Stimulated activated CD4-positive, alpha-beta T cell treated with anti-CD3 and anti-CD28 coated beads, TNF-alpha, amount 100 ng/mL, for 4 hours (primary cell): ENCODE measurements around the gene PDIA2.
A peak's percentile ranks its signal among the peaks of the same experiment; 100 is the strongest.
"Not testable (repeated sequence)": the region's sequence is repeated elsewhere in the genome, so short reads cannot be mapped to it uniquely, and the experiment has no call there.

Experiments used
- DNase-seq, 3 experiments: peaks; one replicate each; pipeline ENCODE4 v3.0.0-alpha.2; 2020; ENCODE audit warnings: low read depth in 3 of 3

The PDIA2 gene, protein sequence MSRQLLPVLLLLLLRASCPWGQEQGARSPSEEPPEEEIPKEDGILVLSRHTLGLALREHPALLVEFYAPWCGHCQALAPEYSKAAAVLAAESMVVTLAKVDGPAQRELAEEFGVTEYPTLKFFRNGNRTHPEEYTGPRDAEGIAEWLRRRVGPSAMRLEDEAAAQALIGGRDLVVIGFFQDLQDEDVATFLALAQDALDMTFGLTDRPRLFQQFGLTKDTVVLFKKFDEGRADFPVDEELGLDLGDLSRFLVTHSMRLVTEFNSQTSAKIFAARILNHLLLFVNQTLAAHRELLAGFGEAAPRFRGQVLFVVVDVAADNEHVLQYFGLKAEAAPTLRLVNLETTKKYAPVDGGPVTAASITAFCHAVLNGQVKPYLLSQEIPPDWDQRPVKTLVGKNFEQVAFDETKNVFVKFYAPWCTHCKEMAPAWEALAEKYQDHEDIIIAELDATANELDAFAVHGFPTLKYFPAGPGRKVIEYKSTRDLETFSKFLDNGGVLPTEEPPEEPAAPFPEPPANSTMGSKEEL

GRCh38 chr16:283033-283805 is at the start of gene PDIA2:
Gene PDIA2, plus strand, starts transcription at chr16:283164. Its CDS starts 6 bp downstream, at chr16:283170.
- DNase-seq, result no peak

GRCh38 chr16:234468-235305 is 48.3 kb upstream of the PDIA2 start, which contains the start of gene FAM234A:
Gene FAM234A, plus strand, starts transcription at chr16:234821. Its CDS starts 19,593 bp downstream, at chr16:254414.
- peak; percentile 91 to 93 (median 93) for DNase-seq

DNA sequence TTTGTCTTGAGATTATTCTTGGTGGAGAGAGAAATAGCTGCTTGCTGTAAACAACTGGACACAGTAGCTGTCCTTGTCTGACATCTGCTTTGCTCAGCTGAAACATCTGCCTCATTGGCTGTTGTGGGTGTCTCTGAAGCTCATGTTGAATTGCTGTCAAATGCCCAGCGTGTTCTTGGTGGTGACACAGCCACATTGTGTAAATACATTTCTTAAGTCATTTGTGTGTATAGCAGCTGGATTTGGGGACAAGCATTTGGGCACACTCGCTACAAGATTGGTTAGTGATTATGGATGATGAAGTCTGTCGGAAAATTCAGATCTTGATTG is 43.1 kb upstream of the PDIA2 start:
- no peak for DNase-seq

DNA sequence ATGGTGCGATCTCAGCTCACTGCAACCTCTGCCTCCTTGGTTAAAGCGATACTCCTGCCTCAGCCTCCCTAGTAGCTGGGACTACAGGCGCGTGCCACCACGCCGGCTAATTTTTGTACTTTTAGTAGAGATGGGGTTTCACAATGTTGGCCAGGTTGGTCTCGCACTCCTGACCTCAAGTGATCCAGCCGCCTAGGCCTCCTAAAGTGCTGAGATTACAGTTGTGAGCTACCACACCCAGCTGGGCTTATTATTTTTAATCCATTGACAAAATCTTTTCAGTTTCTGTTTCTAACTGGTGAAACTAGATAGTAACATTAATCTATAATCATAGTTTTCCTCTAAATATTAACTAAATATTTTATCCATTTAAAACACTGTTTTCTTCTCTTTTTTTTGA is 42.4 kb upstream of the PDIA2 start:
- DNase-seq, result no peak

GRCh38 chr16:242281-242680 is 40.7 kb upstream of the PDIA2 start:
- no peak for DNase-seq

DNA sequence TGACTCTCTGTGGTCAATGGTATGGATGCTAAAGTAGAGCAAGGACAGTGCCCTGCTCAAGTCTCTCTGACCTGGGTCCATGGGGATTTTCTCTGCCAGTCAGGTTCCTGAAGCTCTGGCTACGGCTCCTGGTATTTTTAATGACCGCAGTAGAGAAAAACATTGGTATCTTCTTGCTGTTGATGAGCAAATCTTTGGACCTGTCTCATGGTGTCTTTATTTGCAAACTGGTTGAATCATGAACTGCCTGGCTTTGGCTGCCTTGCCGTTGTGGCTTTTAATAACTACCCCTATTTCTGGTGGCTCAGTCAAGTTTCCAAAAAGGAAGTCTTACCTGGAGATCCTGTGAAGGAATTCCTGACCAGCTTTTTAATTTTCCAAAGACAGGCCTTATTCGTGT is 39.6 kb upstream of the PDIA2 start:
- no peak for DNase-seq

DNA sequence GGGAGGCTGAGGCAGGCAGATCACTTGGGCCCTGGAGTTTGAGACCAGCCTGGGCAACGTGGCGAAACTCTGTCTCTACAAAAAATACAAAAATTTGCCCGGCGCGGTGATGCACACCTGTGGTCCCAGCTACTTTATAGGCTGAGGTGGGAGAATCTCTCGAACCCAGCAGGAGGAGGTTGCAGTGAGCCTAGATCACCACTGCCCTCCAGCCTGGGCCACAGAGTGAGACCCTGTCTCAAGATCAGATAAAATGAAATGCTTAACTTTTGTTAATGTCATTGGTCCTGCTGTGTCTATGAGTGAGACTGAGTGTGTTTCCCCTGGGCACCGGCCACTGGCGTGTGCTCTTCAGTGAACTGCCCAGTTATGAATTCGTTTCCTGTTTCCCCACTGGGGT is 37.9 kb upstream of the PDIA2 start:
- no peak for DNase-seq

- DNase-seq, result no peak
Measured at GRCh38 chr16:247027-247426, 35.9 kb upstream of the PDIA2 start.

DNA sequence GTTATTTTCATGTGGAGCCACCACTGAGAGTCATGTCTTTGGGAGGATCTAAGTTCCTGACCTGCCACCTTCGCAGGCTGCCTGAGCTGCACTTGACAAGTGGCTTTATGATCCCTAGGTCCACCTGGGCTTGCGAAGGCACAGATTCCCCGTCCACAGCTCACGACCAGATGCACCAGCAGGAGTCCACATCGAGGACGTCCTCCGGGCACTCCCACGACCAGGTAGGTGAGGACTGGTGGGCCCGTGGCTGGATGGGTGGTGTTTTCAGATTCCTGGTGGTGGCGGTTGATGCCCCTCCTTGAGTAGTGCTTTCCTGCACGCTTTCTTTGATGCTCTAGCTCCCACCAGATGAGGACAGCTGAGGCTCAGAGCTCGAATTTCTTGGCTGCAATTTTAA is 33.5 kb upstream of the PDIA2 start:
- no peak for DNase-seq

- DNase-seq, result no peak
Measured at GRCh38 chr16:252366-253337, 30.3 kb upstream of the PDIA2 start.

DNA sequence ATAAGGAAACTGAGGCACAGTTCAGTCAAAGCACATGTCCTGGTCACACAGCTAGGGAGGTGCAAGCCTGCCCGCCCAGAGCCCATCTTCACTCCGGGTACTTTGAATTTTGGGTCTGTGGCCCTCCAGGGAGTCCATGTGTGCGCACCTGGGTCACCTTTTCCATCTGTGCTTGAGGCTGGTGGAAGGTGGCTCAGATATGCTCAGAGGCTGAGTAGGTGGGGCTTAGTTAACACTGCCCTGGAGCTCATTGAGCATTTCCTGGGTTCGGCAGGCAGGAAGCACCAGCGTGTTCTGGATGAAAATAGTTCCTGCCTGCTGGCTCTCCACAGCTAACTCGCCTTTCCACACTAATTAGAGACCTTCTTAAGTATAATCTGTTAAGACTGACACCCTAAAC is 29.1 kb upstream of the PDIA2 start:
- DNase-seq, result no peak

- no peak for DNase-seq
Measured at GRCh38 chr16:254461-254860, 28.5 kb upstream of the PDIA2 start.

- DNase-seq, result no peak
Measured at GRCh38 chr16:255183-255582, 27.8 kb upstream of the PDIA2 start.

- not testable (repeated sequence) for DNase-seq
Measured at GRCh38 chr16:258091-258490, 24.9 kb upstream of the PDIA2 start.

GRCh38 chr16:259226-259625 is 23.7 kb upstream of the PDIA2 start:
- no peak for DNase-seq

- DNase-seq, result no peak
Measured at GRCh38 chr16:259814-260253, 23.1 kb upstream of the PDIA2 start.

DNA sequence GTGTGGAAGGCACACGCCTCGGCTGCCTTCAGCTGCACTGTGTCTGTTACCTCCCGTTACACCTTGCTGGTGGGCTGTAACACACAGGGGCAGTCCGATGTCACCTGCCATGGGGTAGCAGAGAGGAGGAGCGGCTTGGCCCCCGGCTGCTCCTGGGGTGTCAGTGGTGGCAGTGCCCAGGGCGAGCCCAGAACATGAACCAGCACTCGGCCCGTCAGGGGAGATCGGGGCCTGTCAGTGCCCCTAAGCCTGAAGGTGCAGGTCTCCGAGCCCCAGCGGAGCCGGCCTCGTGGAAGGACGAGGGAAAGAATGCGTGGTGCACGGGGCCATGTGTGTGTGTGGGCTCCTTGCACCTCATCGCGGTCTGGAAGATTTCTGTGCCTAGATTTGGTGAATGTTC is 22.6 kb upstream of the PDIA2 start:
- DNase-seq, result no peak

DNA sequence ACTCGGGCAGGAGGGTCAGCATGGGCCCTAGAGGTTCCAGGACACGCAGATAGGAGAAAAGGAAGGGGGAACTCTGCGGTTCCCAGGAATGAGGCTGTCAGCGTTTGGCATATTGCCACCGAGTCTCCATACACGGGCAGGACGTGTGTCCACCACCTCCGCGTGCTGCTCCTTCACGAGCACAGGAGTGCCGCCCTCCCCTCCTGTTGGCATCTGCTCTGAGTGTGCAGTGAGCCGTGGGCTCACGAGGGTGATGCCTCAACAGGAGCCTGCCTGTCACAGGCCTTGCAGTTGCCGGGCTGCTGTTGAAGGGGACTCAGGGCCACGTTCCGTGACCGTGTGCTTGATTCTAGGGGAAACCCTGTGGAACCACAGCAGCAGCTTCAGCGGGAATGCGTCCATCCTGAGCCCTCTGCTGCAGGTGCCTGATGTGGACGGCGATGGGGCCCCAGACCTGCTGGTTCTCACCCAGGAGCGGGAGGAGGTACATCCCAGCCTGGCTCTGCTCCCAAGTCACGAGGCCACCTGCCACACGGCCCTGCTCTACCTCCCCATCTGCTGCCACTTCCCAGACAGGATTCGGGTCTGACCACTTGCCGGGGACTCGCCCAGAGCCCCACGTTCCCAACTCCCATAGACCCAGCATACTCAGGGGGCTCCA is 21.8 kb upstream of the PDIA2 start:
- DNase-seq, result no peak

DNA sequence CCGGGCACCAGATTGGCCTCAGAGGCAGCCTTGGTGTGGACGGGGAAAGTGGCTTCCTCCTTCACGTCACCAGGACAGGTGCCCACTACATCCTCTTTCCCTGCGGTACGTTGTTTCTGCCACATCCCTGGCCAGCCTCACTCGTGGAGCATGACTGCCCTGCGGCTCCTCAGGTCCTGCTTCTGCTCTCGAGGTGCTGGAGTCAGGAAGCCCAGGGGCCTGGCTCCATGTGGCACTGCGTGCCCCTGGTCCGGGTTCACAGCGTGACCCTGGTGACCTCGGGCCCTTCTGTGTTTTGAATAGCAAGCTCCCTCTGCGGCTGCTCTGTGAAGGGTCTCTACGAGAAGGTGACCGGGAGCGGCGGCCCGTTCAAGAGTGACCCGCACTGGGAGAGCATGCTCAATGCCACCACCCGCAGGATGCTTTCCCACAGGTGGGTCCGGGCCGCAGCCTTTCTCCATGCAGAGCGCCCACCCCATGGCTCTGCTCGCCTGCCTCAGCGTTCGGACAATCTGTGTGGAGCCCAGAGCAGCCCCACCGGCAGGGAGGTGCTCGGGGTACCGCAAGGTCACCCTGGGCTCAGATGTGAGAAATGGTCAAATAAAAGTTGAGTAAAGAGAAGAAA is 20.7 kb upstream of the PDIA2 start:
- no peak for DNase-seq
